Fibroblast of lung (primary cell): ENCODE results near the gene ADRB1.

Source experiments
- CTCF ChIP-seq, 2 donors: IDR thresholded peaks in 1 of 2; conservative IDR thresholded peaks in 1 of 2; 1 replicate in 1 of 2; 2 replicates in 1 of 2; pipeline ENCODE4 v1.5.1; 2011 to 2012; ENCODE audit warnings: low read length in 2 of 2, control low read depth in 1 of 2, inconsistent platforms in 1 of 2, low read depth in 1 of 2, mild to moderate bottlenecking in 1 of 2
- EZH2 ChIP-seq: IDR thresholded peaks from 2 replicates; pipeline ENCODE4 v1.5.1; 2012; ENCODE audit warnings: low read length, control low read depth, mild to moderate bottlenecking; ENCODE audit errors: missing control alignments

- TF ChIP-seq CTCF (conservative IDR thresholded peaks at IDR 0.05 in 1 of 2, IDR thresholded peaks at IDR 0.05 in 1 of 2; ENCODE audit: low read depth in 1 of 2, low read length in 2 of 2) (no peak), EZH2 (no peak)
Measured at GRCh38 chr10:114010316-114010715, 33.4 kb upstream of the ADRB1 start.
